Peyer's patch (tissue), 4 donors: ENCODE measurements around the gene TAB3.

Source experiments
- POLR2A ChIP-seq, 2 donors: fragments of 450-650 bp; IDR thresholded peaks; one replicate each; pipeline ENCODE4 v1.5.1; 2017; ENCODE audit warnings: antibody characterized with exemption in 2 of 2, mild to moderate bottlenecking in 2 of 2, moderate library complexity in 2 of 2
- TF ChIP-seq, protein P1 (sequence below), 6 experiments: fragments of 450-650 bp in 4 of 6; fragments of 200-600 bp in 2 of 6; sonication (generic) in 1 of 6; IDR thresholded peaks; one replicate each; pipeline ENCODE4 v1.5.1; 2017 to 2019; ENCODE audit warnings: antibody characterized with exemption in 6 of 6, mild to moderate bottlenecking in 3 of 6, moderate library complexity in 1 of 6

DNA sequence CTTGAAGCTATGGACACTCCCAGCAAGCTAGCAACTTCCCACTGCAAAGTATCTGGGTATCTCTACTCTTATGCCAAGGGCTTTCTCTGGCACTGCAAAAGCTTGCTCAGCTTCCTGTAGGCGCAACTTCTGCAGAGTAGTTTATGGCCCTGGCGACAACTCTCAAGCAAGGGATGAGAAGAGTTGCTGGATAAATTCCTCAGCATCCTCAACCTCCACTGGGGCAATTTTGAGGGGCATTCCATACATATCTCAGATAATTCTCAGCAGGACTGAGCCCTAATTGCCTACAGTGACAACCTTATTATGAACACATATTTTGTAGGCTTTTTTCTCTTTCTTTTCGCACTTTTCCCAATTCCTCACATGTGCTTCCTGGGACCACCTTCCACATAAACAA lies 31.2 kb upstream of the TAB3 start:
- TF ChIP-seq, protein P1, sequence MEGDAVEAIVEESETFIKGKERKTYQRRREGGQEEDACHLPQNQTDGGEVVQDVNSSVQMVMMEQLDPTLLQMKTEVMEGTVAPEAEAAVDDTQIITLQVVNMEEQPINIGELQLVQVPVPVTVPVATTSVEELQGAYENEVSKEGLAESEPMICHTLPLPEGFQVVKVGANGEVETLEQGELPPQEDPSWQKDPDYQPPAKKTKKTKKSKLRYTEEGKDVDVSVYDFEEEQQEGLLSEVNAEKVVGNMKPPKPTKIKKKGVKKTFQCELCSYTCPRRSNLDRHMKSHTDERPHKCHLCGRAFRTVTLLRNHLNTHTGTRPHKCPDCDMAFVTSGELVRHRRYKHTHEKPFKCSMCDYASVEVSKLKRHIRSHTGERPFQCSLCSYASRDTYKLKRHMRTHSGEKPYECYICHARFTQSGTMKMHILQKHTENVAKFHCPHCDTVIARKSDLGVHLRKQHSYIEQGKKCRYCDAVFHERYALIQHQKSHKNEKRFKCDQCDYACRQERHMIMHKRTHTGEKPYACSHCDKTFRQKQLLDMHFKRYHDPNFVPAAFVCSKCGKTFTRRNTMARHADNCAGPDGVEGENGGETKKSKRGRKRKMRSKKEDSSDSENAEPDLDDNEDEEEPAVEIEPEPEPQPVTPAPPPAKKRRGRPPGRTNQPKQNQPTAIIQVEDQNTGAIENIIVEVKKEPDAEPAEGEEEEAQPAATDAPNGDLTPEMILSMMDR (IDR thresholded peaks at IDR 0.05): no peak
- TF ChIP-seq POLR2A (IDR thresholded peaks at IDR 0.05): no peak
